GM12892 (cell line): ENCODE data around the gene BBLN.

Experiments used
- DNase-seq: peaks from one replicate; pipeline ENCODE4 v3.0.0; 2011; ENCODE audit not compliant: insufficient read length
- FAIRE-seq: peaks from 2 replicates; lab custom pipeline; 2011; peaks lifted over from hg19 to GRCh38; lab: Jason Lieb, UNC
- POLR2A ChIP-seq: IDR thresholded peaks from 2 replicates; pipeline ENCODE4 v1.6.1; 2011; ENCODE audit warnings: low read depth, low read length, control low read depth
- POLR2AphosphoS5 ChIP-seq: IDR thresholded peaks from 2 replicates; pipeline ENCODE4 v1.6.1; 2011; ENCODE audit warnings: low read depth, low read length, control low read depth
- TAF1 ChIP-seq: IDR thresholded peaks from 2 replicates; pipeline ENCODE4 v1.6.1; 2011; ENCODE audit warnings: low read depth, mild to moderate bottlenecking, control low read depth, low read length, borderline replicate concordance

The BBLN gene

DNA sequence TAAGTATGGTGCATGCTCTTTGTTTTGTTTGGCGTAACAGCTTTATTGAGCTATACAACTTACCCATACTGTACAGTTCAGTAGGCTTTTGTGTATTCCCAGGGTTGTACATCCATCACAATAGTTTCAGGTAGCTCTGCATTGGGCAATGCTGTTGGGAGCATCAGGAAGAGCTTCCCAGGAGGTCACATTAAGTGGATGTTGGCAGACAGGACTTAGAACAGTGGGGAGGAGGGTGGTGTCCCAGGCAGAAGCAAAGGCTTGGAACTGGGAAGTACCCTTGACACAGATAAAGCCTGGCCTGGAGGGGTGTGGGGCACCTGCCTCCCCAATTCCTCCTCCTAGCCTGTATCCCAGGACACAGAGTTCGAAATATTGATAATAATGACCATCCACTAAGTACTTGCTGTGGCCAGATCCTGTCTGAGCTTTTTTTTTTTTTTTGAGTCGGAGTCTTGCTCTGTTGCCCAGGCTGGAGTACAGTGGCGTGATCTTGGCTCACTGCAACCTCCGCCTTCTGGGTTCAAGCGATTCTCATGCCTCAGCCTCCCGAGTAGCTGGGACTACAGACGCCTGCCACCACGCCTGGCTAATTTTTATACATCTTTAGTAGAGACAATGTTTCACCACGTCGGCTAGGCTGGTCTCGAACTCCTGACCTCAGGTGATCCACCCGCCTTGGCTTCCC lies 1.3 kb downstream of the BBLN start:
- TF ChIP-seq POLR2AphosphoS5 = no peak
- no peak for TF ChIP-seq POLR2A
- TF ChIP-seq TAF1 = no peak
- DNase-seq (no peak), FAIRE-seq (no peak)

DNA sequence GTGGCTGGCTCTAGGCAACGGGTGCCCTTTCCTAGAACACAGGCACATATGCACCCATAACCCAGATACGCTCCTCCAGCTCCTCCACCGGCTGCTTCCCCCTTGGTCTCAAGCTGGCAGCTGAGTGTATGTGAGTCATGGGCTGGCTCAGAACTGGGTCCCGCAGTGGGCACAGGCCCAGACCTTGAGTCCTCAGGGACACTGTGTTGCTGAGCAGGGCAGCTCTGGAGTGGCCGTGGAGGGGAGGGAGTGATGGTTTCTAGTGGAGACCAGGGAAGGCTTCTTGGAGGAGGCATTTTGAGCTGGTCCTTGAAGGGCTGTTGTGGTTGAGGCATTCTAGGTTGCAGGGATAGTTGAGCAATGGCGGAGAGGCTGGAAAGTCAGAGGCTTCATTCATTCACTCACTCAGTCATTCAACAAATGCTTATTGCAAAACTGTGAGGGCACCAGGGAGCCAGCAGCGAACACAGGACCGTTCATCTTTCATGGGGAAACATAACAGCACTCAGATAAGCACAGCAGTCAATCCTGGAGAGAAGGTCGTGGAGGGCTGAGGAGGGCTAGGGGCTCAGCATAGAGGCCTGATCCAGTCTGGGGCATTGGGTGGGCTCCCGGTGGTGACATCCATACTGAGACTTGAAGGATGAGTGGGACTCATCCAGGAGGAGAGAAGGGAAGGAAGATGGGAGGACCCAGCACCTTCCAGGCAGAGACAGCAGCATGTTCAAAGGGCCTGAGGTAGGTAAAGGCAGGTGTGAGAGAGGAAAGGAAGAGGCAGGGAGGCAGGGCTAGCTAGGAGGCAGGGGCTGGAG lies 2.4 kb downstream of the BBLN start:
- DNase-seq (no peak), FAIRE-seq (no peak)
- TF ChIP-seq POLR2AphosphoS5 (no peak), TAF1 (no peak), POLR2A (no peak)

DNA sequence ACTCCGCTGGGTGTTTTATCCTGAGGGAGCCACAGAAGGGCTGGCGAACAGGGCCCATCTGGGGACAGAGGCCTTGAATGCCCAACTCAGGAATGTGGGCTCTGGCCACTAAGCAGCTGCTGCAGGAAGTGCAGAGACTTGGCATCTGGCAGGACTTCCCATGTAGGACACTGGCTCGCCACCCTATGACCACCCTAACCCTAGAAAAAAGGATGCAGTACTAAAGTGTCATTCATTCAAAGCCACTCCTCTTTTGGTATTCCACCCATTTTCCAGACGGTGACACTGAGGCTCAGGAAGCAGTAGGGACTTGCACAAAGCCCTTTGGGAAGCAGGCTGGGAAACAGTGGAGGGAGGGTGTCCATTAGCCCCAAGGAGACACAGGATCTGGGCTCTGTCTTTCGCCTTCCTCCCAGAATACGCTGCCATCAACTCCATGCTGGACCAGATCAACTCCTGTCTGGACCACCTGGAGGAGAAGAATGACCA lies 3.0 kb downstream of the BBLN start:
- TF ChIP-seq POLR2AphosphoS5 (no peak), TAF1 (no peak), POLR2A (no peak)
- DNase-seq (no peak), FAIRE-seq (no peak)

DNA sequence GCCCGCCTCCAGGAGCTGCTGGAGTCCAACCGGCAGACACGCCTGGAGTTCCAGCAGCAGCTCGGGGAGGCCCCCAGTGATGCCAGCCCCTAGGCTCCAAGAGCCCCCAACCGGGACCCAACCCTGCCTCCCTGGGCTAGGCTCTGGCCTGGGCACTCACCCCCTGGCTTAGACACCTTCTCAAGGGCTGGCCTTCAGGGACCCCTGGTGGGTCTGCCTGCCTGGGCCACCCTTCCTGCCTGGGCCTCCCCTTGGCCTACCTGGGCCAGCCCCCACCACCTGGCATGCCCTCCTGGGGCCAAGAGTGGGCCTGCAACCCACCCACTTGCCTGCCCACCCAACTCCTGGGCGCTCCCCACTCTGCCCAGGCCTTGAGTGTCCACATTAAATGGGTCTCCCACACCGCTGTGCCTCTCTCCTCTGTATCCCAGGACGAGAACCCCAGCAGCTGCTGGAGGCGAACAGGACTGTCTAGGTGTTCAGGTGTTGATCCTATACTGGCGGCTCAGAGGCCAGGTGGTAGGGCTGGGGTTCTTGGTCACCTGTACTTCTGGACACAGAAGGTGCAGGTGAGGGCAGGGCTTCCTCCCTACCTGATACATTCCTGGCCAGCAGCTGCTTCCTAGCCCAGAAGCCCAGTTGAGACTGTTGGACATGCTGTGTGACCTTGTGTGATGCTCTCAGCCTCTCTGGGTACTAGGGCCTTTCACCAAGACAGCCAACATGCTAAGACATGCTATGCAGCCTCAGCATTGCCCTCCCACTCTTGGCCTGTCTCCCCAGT lies 3.6 kb downstream of the BBLN start:
- TF ChIP-seq TAF1 = no peak
- TF ChIP-seq POLR2AphosphoS5 = no peak
- no peak for TF ChIP-seq POLR2A
- DNase-seq = no peak
- no peak for FAIRE-seq

DNA sequence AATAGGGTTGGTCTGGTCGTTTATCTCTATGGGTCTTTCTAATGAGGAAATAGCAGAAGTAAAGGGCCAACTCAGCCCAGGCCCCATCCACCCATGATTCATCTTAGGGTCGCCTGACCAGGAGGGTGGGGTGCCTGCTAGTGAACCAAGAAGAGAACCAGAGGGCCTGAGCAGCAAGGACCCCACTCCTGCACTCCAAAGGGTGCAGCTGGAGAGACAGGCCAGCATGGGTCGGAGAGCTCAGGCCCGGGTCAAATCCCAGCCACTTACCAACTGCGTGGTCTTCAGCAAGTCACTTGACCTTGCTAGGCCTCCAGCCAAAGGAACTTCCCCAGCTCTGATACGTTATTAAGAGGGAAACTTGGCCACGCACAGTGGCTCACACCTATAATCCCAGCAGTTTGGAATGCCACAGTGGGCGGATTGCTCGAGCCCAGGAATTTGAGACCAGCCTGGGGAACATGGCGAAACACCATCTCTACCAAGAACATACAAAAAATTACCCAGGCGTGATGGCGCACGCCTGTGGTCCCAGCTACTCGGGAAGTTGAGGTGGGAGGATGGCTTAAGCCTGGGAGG lies 4.3 kb downstream of the BBLN start:
- TF ChIP-seq POLR2AphosphoS5 (no peak), POLR2A (no peak; the same call in 1 of the 2 replicates), TAF1 (no peak)
- DNase-seq (no peak), FAIRE-seq (no peak)

DNA sequence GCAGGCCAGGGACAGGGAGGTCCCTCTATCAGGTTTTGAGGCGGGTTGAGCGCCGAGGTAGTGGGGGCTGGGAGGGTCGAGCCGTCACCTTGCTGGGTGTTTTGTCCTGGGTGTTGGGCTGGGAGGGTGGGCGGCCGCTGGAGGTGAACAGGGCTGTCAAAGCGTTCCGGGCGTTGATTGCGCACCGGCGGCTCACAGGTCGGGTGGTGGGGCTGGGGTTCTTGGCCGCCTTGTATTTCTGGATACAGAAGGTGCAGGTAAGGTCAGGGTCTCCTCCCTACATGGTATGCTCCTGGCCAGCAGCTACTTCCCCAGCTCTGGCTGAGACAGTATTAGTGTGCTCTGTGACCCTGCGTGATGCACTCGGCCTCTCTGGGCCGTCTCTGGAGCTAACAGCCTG lies 6.1 kb downstream of the BBLN start:
- TF ChIP-seq TAF1 (no peak), POLR2A (no peak), POLR2AphosphoS5 (no peak)
- DNase-seq (no peak), FAIRE-seq (no peak)

DNA sequence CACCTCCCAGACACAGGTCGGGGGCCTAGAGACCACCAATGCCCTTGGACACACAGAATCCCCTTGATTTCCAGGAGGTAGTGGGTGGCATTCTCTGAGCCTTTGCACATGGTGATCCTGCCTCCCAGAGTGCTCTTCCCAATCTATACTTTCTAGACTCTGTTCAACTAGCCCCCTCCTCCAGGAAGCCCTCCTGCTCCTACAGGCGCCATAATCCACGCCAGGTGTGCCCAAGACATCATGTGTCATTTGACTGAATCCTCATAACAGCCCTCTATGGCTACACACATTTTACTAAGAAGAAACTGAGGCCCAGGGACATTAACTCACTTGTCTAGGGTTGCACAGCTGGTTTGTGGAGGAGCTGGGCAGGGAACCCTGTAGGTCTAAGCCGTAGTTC lies 7.1 kb downstream of the BBLN start:
- no peak for DNase-seq
- FAIRE-seq = no peak
- TF ChIP-seq TAF1 = no peak
- no peak for TF ChIP-seq POLR2A
- TF ChIP-seq POLR2AphosphoS5 = no peak

DNA sequence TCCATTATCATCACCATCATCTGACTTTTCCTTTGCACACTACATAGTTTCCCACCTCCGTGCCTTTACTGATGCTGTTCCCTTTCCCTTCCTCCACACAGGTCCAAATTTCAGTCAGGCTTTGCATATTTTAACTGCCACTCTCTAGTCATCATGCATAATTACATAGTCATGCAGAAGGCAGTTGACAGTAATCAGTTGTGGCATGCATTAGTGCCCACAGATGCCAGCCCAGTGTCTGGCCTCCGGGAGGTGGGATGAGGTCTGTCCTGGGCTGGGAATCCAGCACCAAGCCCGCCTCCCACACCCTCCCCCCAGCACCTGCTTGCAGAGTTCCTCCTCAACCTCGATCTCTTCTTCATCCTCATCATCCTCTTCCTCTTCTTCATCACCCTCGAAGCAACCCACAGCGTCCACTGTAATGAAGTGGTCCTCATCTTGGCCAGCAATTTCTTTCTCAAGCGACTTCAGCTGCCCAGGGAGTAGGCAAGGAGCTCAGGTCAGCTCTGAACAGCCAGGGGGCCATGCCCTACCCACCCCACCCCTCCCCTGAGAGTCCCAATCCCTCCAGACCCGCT lies 8.8 kb downstream of the BBLN start:
- TF ChIP-seq TAF1 = no peak
- DNase-seq = no peak
- no peak for FAIRE-seq

DNA sequence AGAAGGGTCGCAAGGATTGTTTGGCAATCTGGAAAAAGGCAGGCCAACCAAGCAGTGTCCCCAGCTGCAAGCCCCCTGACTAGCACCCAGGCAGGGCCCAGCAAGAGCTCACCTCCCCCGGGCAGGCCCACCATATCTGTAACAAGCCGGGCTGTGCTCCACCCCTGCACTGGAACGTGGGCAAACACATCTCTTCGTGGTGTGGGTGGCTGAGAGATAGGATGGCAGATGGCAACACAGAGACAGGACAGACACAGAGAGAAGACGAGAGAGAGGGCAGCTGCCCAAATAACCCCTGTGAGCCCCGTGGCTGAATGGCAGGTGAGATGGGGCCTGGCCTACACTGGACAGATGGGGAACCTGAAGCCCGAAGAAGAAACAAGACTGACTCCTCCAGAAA lies 9.4 kb downstream of the BBLN start:
- FAIRE-seq = no peak
- TF ChIP-seq TAF1 = no peak
- no peak for TF ChIP-seq POLR2AphosphoS5
- no peak for TF ChIP-seq POLR2A
- DNase-seq = no peak

DNA sequence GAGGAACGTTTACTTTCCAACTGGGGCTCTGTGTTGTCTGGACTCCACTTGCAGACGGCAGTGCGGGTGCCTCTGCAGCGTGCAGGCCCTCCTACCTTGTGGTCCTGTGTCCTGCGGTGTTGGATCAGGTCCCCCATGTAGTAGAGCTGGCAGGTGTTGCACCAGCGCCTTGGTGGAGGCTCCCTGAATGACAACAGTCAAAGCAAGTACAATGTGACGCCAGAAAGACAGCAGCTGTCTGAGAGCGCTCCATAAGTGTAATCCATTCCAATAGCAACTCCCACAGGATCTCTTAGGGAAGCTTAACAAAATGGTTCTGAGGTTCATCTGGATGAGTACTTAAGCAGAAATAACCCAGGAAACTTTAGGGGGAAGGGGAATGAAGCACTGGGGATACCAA lies 9.9 kb downstream of the BBLN start:
- TF ChIP-seq POLR2AphosphoS5 = no peak
- no peak for TF ChIP-seq TAF1
- no peak for TF ChIP-seq POLR2A
- DNase-seq = no peak
- FAIRE-seq = no peak
